Naive thymus-derived CD8-positive, alpha-beta T cell (primary cell): ENCODE measurements around the gene NAGLU. TPM values are rescaled to one million over a fixed set of nuclear protein-coding genes. Genes with fewer than 3 reads are reported as not detected.
A peak's percentile ranks its signal among the peaks of the same experiment; 100 is the strongest.

Experiments
- ATAC-seq, 2 donors: fragments of 150-1000 bp; cut with Tn5 transposase in 1 of 2; sonication (Bioruptor Pico), chemical (Tn5 transposase) in 1 of 2; 1 replicate in 1 of 2; 2 replicates in 1 of 2; pipeline ENCODE4 v1.10.0; 2021; ENCODE audit warnings: mild to moderate bottlenecking in 2 of 2, moderate library complexity in 2 of 2
- POLR2A ChIA-PET: fragments of 350-600 bp; sonication (Branson Sonifier 250); formaldehyde crosslinking; loops from one replicate; lab custom pipeline; 2021; ENCODE audit warnings: antibody characterized with exemption; lab: Charles Lee
- DNase-seq, 10 donors: peaks; one replicate each; pipeline versions ENCODE4 v3.0.0 to v3.0.0-alpha.2; 2020 to 2022
- H3K27ac Mint-ChIP-seq, 10 donors: one replicate each; pipeline ENCODE4 v1.8.0; 2020 to 2022; ENCODE audit warnings: mild to moderate bottlenecking in 10 of 10, mixed read lengths in 10 of 10, moderate library complexity in 4 of 10, inconsistent platforms in 1 of 10
- H3K27me3 Mint-ChIP-seq, 5 donors: one replicate each; pipeline ENCODE4 v1.8.0; 2021 to 2022; ENCODE audit warnings: mixed read lengths in 5 of 5
- H3K36me3 Mint-ChIP-seq, 3 donors: one replicate each; pipeline ENCODE4 v1.8.0; 2020 to 2022; ENCODE audit warnings: mixed read lengths in 3 of 3, mild to moderate bottlenecking in 2 of 3, inconsistent platforms in 1 of 3
- H3K4me1 Mint-ChIP-seq, 4 donors: one replicate each; pipeline ENCODE4 v1.8.0; 2021 to 2022; ENCODE audit warnings: mixed read lengths in 4 of 4
- H3K4me3 Mint-ChIP-seq, 10 donors: one replicate each; pipeline ENCODE4 v1.8.0; 2020 to 2022; ENCODE audit warnings: mild to moderate bottlenecking in 10 of 10, mixed read lengths in 10 of 10, moderate library complexity in 6 of 10, inconsistent platforms in 1 of 10
- H3K9me3 Mint-ChIP-seq, 9 donors: one replicate each; pipeline ENCODE4 v1.8.0; 2020 to 2022; ENCODE audit warnings: mixed read lengths in 9 of 9, mild to moderate bottlenecking in 3 of 9, inconsistent platforms in 1 of 9, moderate library complexity in 1 of 9
- polyA plus RNA-seq, 3 donors: library from polyadenylated mRNA; unstranded; fragments of 300-500 nt; fragmentation: Illumina TruSeq; gene quantifications; one replicate each; pipeline ENCODE4 v1.2.3, GENCODE V29; 2021
- total RNA-seq, 8 experiments: library from RNA in 2 of 8; stranded (reverse) in 2 of 8; gene quantifications; one replicate each; pipeline ENCODE4 v1.2.3 and lab custom pipeline; 2021 to 2026

Gene NAGLU
- total and polyA plus RNA-seq, 5 experiments from 2014 or later = 8.0 to 28.5 (median 16.2) TPM

GRCh38 chr17:42522798-42523278 is 13.2 kb upstream of the NAGLU start:
- Mint-ChIP-seq H3K27me3 (no peaks in the 10 kb centered on the region), H3K27ac (no peak overlapping the region), H3K4me1 (peaks cover 4 to 14% (median 12%) of the 10 kb centered on the region in 4 donors), H3K36me3 (peaks cover 0 to 7% (median 0%) of the 10 kb centered on the region in 3 donors), H3K9me3 (no peaks in the 10 kb centered on the region), H3K4me3 (no peak overlapping the region)
- ATAC-seq (no peak), DNase-seq (no peak)
- POLR2A ChIA-PET = interaction anchor here (0.5 kb wide), 1 partner anchor 1518 kb away, joined by 6 read pairs; no protein-coding TSS in a partner anchor

GRCh38 chr17:42525221-42525620 is 10.8 kb upstream of the NAGLU start:
- DNase-seq (peak in 1 of 10 donors; percentile 10), ATAC-seq (no peak)
- H3K36me3 Mint-ChIP-seq = peaks cover 0 to 7% (median 0%) of the 10 kb centered on the region in 3 donors
- no peak overlapping the region for H3K4me3 Mint-ChIP-seq
- no peaks in the 10 kb centered on the region for H3K9me3 Mint-ChIP-seq
- peaks cover 4 to 33% (median 24%) of the 10 kb centered on the region in 4 donors for H3K4me1 Mint-ChIP-seq
- no peak overlapping the region for H3K27ac Mint-ChIP-seq
- POLR2A ChIA-PET = no interaction called here
- no peaks in the 10 kb centered on the region for H3K27me3 Mint-ChIP-seq

- Mint-ChIP-seq H3K27ac (no peak overlapping the region), H3K4me1 (peaks cover 6 to 42% (median 30%) of the 10 kb centered on the region in 4 donors), H3K9me3 (no peaks in the 10 kb centered on the region), H3K27me3 (no peaks in the 10 kb centered on the region), H3K36me3 (peaks cover 0 to 7% (median 0%) of the 10 kb centered on the region in 3 donors), H3K4me3 (no peak overlapping the region)
- POLR2A ChIA-PET = no interaction called here
- DNase-seq (peak in 1 of 10 donors; percentile 9), ATAC-seq (no peak)
Observed at GRCh38 chr17:42526031-42526444, 10.0 kb upstream of the NAGLU start.

GRCh38 chr17:42527932-42528331 is 8.1 kb upstream of the NAGLU start:
- Mint-ChIP-seq H3K4me1 (peaks cover 6 to 49% (median 40%) of the 10 kb centered on the region in 4 donors), H3K36me3 (peaks cover 0 to 3% (median 0%) of the 10 kb centered on the region in 3 donors), H3K27ac (peak overlapping the region in 1 of 10 donors; percentile 7), H3K27me3 (no peaks in the 10 kb centered on the region), H3K4me3 (no peak overlapping the region), H3K9me3 (no peaks in the 10 kb centered on the region)
- no peak for ATAC-seq
- POLR2A ChIA-PET = interaction anchor here (0.6 to 1.2 kb wide), 6 partner anchors 26 to 279 kb away, joined by 3 to 8 read pairs (median 4); partner anchors contain the start of genes COASY, MLX, RETREG3 and TUBG1
- peak in 1 of 10 donors; percentile 9 for DNase-seq

GRCh38 chr17:42529061-42529460 is 7.0 kb upstream of the NAGLU start:
- Mint-ChIP-seq H3K4me1 (peaks cover 9 to 58% (median 40%) of the 10 kb centered on the region in 4 donors), H3K9me3 (no peaks in the 10 kb centered on the region), H3K27ac (peak overlapping the region in 8 of 10 donors; percentile 28 to 93 (median 68)), H3K4me3 (peak overlapping the region in 6 of 10 donors; percentile 26 to 87 (median 50)), H3K27me3 (no peaks in the 10 kb centered on the region), H3K36me3 (no peaks in the 10 kb centered on the region)
- DNase-seq (peak in 1 of 10 donors; percentile 18), ATAC-seq (no peak)
- POLR2A ChIA-PET = no interaction called here

- H3K9me3 Mint-ChIP-seq = no peaks in the 10 kb centered on the region
- H3K4me3 Mint-ChIP-seq = peak overlapping the region; percentile 76 to 90 (median 87)
- no peaks in the 10 kb centered on the region for H3K36me3 Mint-ChIP-seq
- ATAC-seq (no peak), DNase-seq (peak in 1 of 10 donors; percentile 42)
- H3K4me1 Mint-ChIP-seq = peaks cover 14 to 65% (median 48%) of the 10 kb centered on the region in 4 donors
- H3K27ac Mint-ChIP-seq = peak overlapping the region in 9 of 10 donors; percentile 84 to 95 (median 90)
- POLR2A ChIA-PET = interaction anchor here (0.7 to 2.7 kb wide), 12 partner anchors 11 to 217 kb away, joined by 3 to 16 read pairs (median 4); partner anchors contain the start of genes PSMC3IP and STAT3
- no peaks in the 10 kb centered on the region for H3K27me3 Mint-ChIP-seq
Observed at GRCh38 chr17:42530952-42531454, 5.0 kb upstream of the NAGLU start.

- DNase-seq = peak in 9 of 10 donors; percentile 25 to 67 (median 52)
- POLR2A ChIA-PET = interaction anchor here (0.6 to 2.7 kb wide), 7 partner anchors 10 to 215 kb away, joined by 3 to 16 read pairs (median 3); partner anchors contain the start of gene STAT3
- H3K4me1 Mint-ChIP-seq = peaks cover 14 to 65% (median 49%) of the 10 kb centered on the region in 4 donors
- H3K4me3 Mint-ChIP-seq = peak overlapping the region; percentile 76 to 90 (median 87)
- peak; percentile 33 to 40 for ATAC-seq
- no peaks in the 10 kb centered on the region for H3K9me3 Mint-ChIP-seq
- H3K36me3 Mint-ChIP-seq = no peaks in the 10 kb centered on the region
- H3K27ac Mint-ChIP-seq = peak overlapping the region in 9 of 10 donors; percentile 69 to 95 (median 88)
- H3K27me3 Mint-ChIP-seq = no peaks in the 10 kb centered on the region
Observed at GRCh38 chr17:42531455-42532354, 4.3 kb upstream of the NAGLU start.

GRCh38 chr17:42535155-42536047 is 640 bp upstream of the NAGLU start:
- POLR2A ChIA-PET = interaction anchor here (0.7 to 4.4 kb wide), 12 partner anchors 17 to 825 kb away, joined by 3 to 19 read pairs (median 4); partner anchors contain the start of genes GHDC, MLX, PLEKHH3 and PSMC3IP
- DNase-seq = no peak
- H3K9me3 Mint-ChIP-seq = no peaks in the 10 kb centered on the region
- ATAC-seq = peak in 1 of 2 donors; percentile 20
- H3K27me3 Mint-ChIP-seq = no peaks in the 10 kb centered on the region
- peak overlapping the region; percentile 68 to 88 (median 84) for H3K4me3 Mint-ChIP-seq
- H3K4me1 Mint-ChIP-seq = peaks cover 14 to 55% (median 50%) of the 10 kb centered on the region in 4 donors
- peak overlapping the region; percentile 38 to 91 (median 82) for H3K27ac Mint-ChIP-seq
- peaks cover 0 to 5% (median 0%) of the 10 kb centered on the region in 3 donors for H3K36me3 Mint-ChIP-seq

- H3K27me3 Mint-ChIP-seq = no peaks in the 10 kb centered on the region
- DNase-seq = peak in 8 of 10 donors; percentile 38 to 77 (median 54)
- peak overlapping the region in 9 of 10 donors; percentile 45 to 90 (median 80) for H3K27ac Mint-ChIP-seq
- POLR2A ChIA-PET = interaction anchor here (0.7 to 4.4 kb wide), 18 partner anchors 11 to 824 kb away, joined by 3 to 19 read pairs (median 4); partner anchors contain the start of genes GHDC, MLX, PLEKHH3 and PSMC3IP
- peak; percentile 46 to 57 for ATAC-seq
- H3K4me3 Mint-ChIP-seq = peak overlapping the region; percentile 77 to 91 (median 86)
- no peaks in the 10 kb centered on the region for H3K9me3 Mint-ChIP-seq
- peaks cover 22 to 55% (median 50%) of the 10 kb centered on the region in 4 donors for H3K4me1 Mint-ChIP-seq
- peaks cover 0 to 5% (median 0%) of the 10 kb centered on the region in 3 donors for H3K36me3 Mint-ChIP-seq
Observed at GRCh38 chr17:42536372-42537155, 523 bp downstream of the NAGLU start.

GRCh38 chr17:42537156-42537805 is 1.2 kb downstream of the NAGLU start:
- no peaks in the 10 kb centered on the region for H3K27me3 Mint-ChIP-seq
- ATAC-seq (no peak), DNase-seq (no peak)
- H3K9me3 Mint-ChIP-seq = no peaks in the 10 kb centered on the region
- POLR2A ChIA-PET = interaction anchor here (0.7 to 4.4 kb wide), 10 partner anchors 11 to 289 kb away, joined by 3 to 19 read pairs (median 6); partner anchors contain the start of genes MLX, PSMC3IP and STAT3
- peaks cover 0 to 5% (median 0%) of the 10 kb centered on the region in 3 donors for H3K36me3 Mint-ChIP-seq
- H3K4me1 Mint-ChIP-seq = peaks cover 22 to 58% (median 47%) of the 10 kb centered on the region in 4 donors
- peak overlapping the region; percentile 77 to 91 (median 86) for H3K4me3 Mint-ChIP-seq
- H3K27ac Mint-ChIP-seq = peak overlapping the region in 7 of 10 donors; percentile 24 to 88 (median 80)
